NCI-H460 (cell line): ENCODE data around the gene ADAMTSL3. TPM values are rescaled to one million over a fixed set of nuclear protein-coding genes. Genes with fewer than 3 reads are reported as not detected.
"Not testable (repeated sequence)": the region's sequence is repeated elsewhere in the genome, so short reads cannot be mapped to it uniquely, and the experiment has no call there.

Experiments
- DNase-seq: peaks from one replicate; pipeline ENCODE4 v3.0.0-alpha.2; 2016; ENCODE audit warnings: low read depth; ENCODE audit errors: extremely low read depth
- total RNA-seq: library from RNA; depleted of rRNA; stranded (reverse); fragments of >200 nt; shearing (Covaris generic); gene quantifications from 2 replicates; pipeline ENCODE4 v1.2.3, GENCODE V29; 2014

The ADAMTSL3 gene
- total RNA-seq, 1 experiment from 2014 or later, result not detected

DNA sequence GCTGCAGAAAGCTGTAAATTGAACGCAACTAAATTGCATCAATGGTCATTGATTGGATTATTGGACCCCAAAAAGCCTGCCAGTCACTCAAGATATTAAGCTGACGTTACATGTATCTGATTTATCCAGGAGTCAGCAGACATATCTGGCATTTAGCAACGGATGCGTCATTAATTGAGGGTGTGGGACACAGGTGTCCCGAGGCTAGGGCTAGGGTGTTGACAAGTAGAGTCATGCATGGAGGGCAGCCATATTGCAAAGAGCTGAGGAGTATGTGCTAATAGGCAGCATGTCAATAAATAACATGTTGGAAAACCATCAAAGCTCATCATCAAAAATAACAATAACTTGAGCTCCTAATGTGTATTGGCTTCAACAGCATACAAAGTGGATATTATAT is 347.1 kb downstream of the ADAMTSL3 start:
- DNase-seq, result no peak

DNA sequence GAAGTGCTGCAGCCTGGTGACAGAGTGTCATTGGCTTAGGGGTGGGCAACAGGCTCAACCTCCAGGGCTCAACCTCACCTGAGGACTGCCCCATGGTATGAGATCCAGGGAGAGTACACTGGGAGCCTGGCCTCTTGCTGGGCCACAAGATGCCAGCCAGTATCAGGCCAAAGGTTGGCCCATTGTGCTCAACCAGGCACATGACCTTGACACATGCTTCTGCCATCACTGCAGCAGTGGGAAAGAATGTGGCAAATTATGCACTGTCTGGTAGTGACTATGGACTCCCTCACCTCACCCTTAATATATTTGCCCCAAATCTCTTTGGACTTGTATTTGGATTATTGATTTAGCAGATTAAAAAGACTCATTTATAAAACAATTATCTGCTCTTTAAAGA is 347.7 kb downstream of the ADAMTSL3 start:
- no peak for DNase-seq

DNA sequence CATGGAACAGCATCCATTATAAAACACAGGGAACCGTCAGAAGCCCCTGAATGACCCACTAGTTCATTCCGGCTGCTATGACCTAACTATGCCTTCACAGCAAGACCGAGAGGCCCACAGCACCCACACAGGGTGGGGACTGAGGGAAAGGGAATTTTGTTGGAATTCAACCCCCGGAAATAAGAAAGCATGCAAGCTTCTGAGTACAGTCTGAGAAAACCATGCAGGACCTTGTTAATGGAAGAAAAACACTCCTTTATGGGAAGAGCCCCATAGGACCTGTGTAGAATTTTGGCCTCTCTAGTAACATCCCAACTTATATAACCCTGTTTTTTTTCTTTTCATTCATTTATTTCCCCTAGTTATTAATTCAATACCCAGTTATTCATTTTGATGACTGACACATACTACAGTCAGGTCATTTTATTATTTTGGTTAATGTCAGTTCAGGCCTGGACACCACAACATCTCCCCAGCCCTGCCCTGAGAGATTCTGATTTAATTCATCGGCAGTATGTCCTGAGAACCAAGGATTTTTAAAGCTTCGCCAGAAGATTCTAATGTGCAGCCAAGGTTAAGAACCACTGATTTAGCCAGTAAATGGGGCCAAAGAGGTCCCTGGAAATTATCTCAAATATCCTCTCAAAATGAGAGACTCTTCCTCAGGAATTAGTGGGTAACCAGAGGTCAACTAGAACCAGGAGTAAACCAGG is 350.0 kb downstream of the ADAMTSL3 start:
- DNase-seq, result no peak

DNA sequence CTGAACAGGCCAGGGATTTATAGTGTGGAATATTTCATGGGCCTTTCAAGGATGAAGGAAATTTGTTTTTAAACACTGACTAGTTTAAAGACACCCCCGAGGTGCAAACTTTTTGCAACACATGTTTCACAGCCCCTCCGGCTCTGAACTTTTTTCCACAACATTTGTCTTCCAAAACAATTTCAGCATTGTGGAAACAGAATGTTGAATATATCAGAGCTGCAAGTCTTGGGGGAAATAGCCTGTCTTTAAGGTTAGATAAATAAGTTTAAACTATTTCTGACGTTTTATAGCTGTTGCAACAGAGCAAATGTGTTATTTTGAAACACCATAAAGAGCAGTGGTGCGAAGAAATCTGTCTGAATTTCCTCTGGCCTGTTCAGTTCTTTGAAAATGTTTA is 352.5 kb downstream of the ADAMTSL3 start:
- DNase-seq, result no peak

DNA sequence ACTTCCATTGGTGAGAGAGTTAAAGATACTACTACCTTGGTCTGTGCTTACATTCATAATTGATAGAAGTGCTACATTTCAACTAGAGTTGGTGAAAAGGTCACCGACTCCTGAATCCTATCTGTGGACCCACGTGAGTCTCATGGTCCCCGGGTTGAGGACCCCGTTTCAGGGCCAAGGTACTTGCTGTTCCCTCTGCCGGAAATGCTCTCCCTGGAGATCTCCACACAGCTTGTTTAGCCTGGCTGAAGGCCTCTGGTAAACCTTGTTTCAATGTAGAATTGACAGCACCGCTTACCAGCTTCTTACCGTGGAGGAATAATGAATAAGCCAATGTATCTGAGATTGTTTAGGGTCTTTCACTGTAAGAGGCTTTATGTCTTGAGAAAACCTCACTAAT is 355.7 kb downstream of the ADAMTSL3 start:
- no peak for DNase-seq

DNA sequence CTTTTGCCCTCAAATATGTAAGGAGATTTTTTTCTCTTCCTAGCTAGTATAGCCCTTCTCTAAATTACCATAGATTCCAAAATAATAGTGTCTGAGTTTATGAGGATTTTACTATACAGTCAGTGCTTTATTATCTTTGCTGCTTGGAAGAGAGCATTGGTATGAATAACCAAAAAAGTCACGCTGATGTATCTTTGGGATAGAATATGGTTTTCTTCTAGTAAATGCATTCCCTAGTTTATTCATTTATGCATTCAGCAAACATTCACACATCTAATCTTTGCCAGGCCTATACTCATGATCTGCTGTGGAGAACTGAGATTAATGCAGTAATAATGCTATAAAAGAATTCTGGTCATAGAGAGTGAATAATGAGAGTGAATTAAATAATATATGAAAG is 356.3 kb downstream of the ADAMTSL3 start:
- no peak for DNase-seq

DNA sequence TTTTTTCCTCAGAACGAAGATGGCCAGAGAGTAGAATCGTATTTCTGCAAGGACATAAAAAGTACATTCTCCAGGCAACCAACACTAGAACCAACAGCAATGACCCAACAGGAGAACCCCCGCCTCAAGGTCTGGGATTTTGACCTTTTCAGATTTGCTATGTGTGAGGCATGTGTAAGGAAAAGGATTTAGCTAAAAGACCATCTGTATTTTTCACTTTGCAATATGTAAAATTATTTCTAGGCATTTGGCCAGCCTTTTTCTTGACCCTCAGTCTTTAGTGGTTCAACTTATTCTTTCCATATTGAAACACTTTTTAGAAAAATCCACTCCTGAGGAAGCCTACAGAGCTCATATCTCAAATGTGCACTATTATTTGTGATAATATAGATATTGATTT is 362.4 kb downstream of the ADAMTSL3 start:
- no peak for DNase-seq

DNA sequence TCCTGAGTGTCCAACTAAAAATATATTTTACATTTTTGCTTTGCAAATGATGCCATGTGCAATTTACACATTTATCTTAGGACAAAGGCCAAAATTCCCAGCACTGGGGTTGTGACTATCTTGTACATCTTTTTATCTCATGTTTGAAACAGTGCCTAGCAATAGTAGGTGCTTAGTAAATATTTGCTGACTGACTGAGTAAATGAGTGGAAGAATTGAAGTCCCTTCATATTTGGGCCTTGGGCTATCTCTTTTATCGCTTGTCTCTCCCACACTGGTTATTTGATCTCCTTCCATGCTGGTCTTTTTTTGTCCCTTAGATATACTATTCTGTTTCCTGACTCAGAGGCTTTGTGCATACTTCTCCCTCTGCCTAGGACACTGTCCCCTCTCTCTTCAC is 368.6 kb downstream of the ADAMTSL3 start:
- no peak for DNase-seq

DNA sequence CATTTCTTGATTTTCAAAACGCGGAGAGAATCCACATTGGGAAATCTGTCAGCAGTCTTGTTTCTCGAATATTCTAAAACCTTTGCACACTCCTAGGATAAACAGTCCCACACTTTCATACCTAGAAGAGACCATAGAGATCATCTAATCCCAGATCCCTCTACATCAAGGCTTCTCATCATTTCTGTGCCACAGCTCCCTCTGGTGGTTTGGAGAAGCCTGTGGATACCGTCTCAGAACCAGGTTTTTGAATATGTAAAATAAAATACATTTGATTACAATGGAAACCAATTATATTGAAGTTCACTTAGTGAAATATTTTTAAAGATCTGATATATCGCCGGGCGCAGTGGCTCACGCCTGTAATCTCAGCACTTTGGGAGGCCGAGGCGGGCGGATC is 369.7 kb downstream of the ADAMTSL3 start:
- peak; percentile 15 for DNase-seq

DNA sequence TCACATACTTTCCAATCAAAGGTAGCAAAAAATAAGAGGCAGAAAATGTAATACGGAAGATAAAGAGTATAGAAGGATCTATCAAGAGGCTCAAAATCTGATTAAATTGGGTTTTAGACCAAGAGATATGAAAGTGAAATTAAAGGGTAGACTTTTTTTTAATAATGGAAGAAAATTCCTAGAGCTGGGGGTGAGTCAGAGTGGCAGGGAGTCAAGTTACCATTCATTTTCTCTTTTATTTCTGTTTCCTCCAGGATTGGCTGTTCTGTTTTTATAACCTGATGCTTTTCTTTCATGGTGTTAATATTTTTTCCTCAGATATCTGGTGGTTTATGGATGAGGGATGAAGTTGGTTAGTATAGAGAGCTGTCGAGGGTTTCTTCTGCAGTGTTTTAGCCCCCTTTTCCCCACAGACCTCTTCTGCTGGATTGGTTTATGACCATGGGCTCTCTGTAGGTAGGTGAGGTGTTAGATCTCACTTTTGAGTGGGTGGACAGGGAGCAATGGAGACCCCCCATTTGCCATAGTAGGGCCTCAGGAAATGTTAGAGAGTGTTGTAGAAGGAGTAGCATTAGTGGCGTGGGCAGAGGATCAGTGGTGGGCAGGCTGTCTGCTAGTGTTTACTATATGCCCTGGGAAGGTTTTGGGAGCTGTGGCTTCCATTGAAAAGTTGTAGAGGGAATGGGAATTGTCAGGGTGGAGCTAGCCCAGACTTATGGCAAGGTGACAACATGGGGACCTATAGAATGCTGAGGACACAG is 380.1 kb downstream of the ADAMTSL3 start:
- no peak for DNase-seq

DNA sequence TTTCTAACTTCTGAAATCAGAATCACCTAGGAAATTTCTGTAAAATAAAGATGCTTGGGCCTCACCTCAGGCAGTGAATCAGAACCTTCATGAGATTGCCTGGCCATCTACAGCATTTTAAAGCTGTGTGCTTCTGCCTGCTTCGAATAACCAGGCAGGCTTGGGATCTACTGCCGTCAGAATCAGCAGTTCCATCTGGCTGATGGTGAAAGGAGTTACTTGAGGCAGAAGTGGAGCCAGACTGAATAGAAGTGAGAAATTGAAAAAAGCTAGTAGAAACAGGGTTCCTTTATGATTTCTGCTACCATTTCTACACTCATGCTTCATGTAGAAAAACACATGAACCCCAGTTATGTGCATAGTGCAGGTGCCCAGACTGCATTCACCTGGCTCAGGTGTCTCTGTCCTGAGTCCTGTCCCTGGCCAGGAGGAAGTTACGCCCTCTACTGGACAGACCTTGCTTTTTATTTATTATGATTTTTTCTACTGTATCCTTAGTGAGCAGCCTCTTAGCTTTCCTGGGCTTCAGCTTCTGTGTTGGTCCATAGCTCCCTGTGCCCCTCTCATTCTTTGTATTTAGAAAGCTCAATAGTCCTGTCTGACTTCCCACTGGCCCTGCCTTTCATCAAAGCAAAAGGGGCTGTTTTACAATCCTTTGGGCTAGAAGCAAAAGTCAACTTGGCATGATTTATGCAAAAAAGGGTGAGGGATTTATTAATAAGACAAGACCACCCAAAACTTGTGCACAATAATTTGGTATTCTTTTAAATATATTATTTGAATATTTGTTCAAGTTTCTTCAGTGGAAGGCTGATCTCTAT is 380.9 kb downstream of the ADAMTSL3 start:
- DNase-seq, result no peak

DNA sequence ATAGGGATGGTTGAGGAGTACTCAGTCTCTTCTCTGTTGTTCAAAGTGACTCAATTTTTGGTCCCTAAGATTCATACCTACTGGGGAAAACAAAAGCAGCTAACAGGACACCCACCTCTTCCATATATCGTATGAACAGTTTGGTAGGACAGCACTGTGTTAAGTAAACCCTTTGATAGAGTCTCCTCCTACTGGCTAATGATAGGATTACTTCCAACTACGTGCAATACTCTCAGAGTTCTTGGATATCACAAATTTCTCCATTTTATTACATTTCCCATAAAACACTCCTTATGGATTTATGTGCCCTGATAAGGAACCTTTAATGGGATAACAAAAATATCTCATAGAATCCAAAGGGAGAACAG is 381.5 kb downstream of the ADAMTSL3 start:
- no peak for DNase-seq

DNA sequence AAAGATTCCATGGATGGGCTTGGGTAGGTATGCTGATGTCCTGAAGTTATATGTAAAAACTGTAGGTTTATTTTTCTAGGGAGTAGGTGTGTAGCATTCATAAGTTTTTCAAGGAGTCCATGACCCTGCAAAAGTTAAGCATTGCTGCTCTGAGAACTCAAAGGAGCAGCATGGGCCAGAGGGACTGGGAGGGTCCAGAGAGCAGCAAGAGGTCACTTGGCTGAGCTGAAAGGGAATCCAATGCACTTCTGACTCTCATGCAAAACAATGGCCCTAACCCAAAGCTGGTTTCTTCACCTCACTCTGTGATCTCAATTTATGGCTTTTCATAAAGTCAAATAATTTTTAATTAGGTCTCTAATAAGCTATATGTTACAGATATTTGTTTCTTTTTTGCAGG is 383.4 kb downstream of the ADAMTSL3 start:
- DNase-seq, result no peak

DNA sequence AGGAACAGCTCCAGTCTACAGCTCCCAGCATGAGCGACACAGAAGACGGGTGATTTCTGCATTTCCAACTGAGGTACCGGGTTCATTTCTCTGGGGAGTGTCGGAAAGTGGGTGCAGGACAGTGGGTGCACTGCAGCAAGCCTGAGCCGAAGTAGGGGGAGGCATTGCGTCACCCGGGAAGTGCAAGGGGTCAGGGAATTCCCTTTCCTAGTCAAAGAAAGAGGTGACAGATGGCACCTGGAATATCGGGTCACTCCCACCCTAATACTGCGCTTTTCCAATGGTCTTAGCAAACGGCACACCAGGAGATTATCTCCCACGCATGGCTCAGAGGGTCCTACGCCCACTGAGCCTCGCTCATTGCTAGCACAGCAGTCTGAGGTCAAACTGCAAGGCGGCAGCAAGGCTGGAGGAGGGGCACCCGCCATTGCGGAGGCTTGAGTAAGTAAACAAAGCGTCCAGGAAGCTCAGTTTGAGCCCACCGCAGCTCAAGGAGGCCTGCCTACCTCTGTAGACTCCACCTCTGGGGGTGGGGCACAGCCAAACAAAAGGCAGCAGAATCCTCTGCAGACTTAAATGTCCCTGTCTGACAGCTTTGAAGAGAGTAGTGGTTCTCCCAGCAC is 388.6 kb downstream of the ADAMTSL3 start:
- not testable (repeated sequence) for DNase-seq

DNA sequence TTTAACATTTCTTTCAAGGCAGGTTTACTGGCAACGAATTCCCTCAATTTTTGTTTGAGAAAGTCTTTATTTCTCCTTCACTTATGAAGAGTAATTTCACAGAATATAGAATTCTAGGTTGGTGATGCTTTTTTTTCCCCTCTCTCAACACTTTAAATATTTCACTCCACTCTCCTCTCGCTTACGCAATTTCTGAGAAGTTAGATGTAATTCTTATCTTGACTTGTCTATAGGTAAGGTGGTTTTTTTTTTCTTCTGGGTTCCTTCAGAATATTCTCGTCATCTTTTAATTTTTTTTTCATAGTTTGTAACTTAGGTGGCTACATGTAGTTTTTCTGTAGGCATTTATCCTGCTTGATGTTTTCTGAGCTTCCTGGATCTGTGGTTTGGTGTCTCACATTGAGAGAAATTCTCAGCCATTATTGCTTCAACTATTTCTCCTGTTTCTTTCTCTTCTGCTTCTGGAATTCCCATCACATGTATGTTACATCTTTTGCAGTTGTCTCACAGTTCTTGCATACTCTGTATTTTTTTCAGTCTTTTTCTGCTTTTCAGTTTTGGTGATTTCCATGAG is 392.2 kb downstream of the ADAMTSL3 start:
- no peak for DNase-seq

DNA sequence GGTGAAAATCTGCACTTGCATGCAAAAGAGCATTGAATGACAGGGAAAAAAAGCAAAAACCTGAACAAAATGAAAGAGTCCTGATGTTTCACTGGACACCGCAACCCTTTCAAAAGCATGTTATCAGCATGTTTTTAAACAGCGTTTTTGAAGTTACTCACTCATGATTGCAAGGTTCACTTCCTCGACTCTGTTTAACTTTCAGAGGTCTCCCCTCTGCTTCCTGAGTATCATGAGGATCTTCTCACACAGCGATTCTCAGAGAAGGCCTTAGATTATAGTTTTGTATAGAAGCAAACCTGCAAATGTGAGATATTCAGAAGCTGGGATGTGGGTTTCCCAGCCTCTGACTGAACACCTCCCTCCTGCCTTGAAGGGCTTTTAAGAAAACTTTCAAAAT is 395.6 kb downstream of the ADAMTSL3 start:
- DNase-seq, result not testable (repeated sequence)

DNA sequence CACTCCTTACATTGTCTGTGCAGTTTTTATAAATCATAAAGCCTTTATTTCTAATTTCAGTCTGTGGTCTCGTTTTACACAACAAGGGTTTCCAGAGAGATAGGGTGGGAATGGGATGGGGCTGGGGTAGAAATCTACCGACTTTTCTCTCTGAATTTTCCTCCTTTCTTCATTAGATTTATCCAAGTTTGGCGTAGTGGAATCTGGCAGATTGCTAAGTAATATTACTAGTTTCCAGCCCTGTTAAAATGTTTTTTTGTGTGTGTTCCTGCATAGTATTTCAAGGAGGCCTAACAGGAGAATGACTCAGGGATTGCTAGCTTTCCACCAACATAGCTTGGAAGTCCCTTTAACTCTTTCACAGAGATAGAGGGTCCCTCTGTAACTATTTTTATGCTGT is 396.2 kb downstream of the ADAMTSL3 start:
- no peak for DNase-seq

DNA sequence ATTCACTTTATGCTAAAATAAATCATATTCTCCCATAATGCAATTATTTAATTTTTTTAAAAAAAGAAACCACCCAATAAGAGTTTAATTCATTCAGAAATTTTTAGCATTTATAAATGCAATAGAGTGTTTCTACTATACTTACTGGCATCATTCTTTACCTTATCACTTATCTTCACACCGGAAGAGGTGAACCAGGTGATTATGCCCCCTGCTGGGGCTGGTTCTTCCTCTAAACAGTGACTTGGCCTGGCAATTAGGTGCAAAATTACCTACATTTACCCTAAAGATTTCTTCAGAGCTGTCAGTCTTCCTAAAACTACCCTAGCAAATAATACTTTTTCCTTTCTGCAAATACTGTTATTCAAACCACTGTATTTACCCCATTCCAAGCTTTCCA is 397.2 kb downstream of the ADAMTSL3 start:
- DNase-seq, result not testable (repeated sequence)

DNA sequence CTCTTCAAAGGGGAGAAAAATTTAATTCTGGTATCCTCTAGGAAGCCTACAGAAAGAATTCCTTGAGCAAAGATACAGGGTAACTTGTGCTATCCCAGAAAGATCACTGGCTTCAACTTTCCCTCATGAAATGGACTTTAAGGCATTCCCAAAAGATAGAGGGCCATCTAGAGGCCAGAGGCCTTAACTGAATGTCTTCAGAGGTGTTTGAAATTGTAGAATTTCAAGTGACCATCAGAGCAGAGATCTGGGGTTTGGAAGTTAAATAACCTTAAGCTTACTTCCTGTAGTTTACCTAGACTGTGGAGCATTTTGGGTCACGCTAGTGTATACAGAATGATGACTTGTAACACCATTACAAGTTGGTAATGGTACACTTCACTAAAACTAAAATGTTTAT is 400.6 kb downstream of the ADAMTSL3 start:
- not testable (repeated sequence) for DNase-seq

DNA sequence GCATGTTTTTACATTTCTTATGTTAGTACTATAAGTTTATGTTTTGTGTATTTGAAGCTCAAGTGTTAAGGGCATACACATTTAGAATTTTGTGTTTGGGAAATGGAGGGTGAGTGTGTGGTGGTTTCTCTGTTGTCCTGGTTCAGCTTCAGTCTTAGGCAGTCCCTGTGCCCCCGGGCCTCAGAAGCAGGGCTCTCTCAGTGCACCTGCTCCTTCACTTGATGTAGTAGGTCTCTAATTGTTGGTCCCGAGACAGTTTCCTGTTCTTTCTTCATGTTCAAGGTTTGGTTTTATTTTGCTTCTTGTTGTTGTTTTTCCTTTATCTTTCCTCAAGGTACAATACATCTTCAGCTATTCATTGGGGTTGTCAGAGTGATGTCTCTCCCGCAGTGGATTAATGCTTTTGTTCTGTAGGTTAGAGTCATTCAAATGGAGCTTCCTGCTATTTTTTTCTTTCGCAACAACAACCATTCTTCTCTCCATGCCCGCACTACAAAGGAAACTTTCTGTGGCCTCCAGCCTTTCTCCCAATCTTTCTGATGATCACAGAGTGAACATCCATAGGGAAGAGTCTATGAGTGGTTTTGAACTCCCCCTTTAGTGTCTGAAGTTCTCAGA is 403.9 kb downstream of the ADAMTSL3 start:
- no peak for DNase-seq
